Glutamatergic neuron (in vitro differentiated cells): ENCODE data around the gene DYNC2LI1. TPM values are rescaled to one million over a fixed set of nuclear protein-coding genes. Genes with fewer than 3 reads are reported as not detected.

ENCODE experiments used
- DNase-seq: peaks from one replicate; pipeline ENCODE4 v3.0.0; 2022
- H3K27ac Mint-ChIP-seq: one replicate; pipeline ENCODE4 v1.8.0; 2020; ENCODE audit warnings: mild to moderate bottlenecking, mixed read lengths, inconsistent platforms; ENCODE audit not compliant: unreplicated experiment
- H3K27me3 Mint-ChIP-seq: one replicate; pipeline ENCODE4 v1.8.0; 2020; ENCODE audit warnings: mild to moderate bottlenecking, moderate library complexity, mixed read lengths, inconsistent platforms; ENCODE audit not compliant: unreplicated experiment
- H3K36me3 Mint-ChIP-seq: one replicate; pipeline ENCODE4 v1.8.0; 2020; ENCODE audit warnings: mild to moderate bottlenecking, mixed read lengths, inconsistent platforms; ENCODE audit not compliant: unreplicated experiment
- H3K4me1 Mint-ChIP-seq: one replicate; pipeline ENCODE4 v1.8.0; 2020; ENCODE audit warnings: mild to moderate bottlenecking, low read depth, mixed read lengths, inconsistent platforms; ENCODE audit not compliant: unreplicated experiment
- H3K4me3 Mint-ChIP-seq: one replicate; pipeline ENCODE4 v1.8.0; 2020; ENCODE audit warnings: mild to moderate bottlenecking, mixed read lengths, inconsistent platforms; ENCODE audit not compliant: unreplicated experiment
- H3K9me3 Mint-ChIP-seq: one replicate; pipeline ENCODE4 v1.8.0; 2020; ENCODE audit warnings: mild to moderate bottlenecking, moderate library complexity, mixed read lengths, inconsistent platforms; ENCODE audit not compliant: unreplicated experiment
- total RNA-seq: library from RNA; stranded (reverse); fragmentation: NEBNext Ultra II Directional; extraction: Animal tissue kit (Norgen Biotek cat#: 25700); gene quantifications from one replicate; pipeline ENCODE4 v1.2.1, GENCODE V29; 2021; ENCODE audit not compliant: unreplicated experiment
- TF ChIP-seq, protein P1 (sequence below): fragments of 200-600 bp; sonication (generic); IDR thresholded peaks from one replicate; pipeline ENCODE4 v1.5.0; 2021; ENCODE audit not compliant: partially characterized antibody, unreplicated experiment

Gene DYNC2LI1
- total RNA-seq, 1 donor from 2014 or later, result 11.9 TPM

DNA sequence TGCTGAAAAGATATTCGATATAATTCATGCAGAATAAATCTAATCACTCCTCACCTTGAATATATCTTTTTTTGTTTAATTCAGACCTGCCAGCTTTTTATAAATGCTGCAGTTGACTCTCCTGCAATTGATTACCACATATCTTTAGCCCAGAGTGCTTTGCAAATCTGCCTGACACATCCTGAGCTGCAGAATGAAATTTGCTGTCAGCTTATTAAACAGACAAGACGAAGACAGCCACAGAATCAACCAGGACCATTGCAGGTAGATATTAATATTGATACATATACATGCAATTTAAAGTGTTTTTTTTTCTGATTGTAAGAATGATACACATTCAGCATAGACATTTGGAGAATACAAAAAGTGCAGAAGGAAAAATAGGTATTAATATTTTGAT is 35.6 kb upstream of the DYNC2LI1 start:
- DNase-seq, result no peak
- Mint-ChIP-seq H3K4me3 (no peak overlapping the region), H3K4me1 (no peaks in the 10 kb centered on the region), H3K27me3 (no peaks in the 10 kb centered on the region), H3K27ac (no peak overlapping the region), H3K36me3 (no peaks in the 10 kb centered on the region), H3K9me3 (no peaks in the 10 kb centered on the region)
- TF ChIP-seq, protein P1, sequence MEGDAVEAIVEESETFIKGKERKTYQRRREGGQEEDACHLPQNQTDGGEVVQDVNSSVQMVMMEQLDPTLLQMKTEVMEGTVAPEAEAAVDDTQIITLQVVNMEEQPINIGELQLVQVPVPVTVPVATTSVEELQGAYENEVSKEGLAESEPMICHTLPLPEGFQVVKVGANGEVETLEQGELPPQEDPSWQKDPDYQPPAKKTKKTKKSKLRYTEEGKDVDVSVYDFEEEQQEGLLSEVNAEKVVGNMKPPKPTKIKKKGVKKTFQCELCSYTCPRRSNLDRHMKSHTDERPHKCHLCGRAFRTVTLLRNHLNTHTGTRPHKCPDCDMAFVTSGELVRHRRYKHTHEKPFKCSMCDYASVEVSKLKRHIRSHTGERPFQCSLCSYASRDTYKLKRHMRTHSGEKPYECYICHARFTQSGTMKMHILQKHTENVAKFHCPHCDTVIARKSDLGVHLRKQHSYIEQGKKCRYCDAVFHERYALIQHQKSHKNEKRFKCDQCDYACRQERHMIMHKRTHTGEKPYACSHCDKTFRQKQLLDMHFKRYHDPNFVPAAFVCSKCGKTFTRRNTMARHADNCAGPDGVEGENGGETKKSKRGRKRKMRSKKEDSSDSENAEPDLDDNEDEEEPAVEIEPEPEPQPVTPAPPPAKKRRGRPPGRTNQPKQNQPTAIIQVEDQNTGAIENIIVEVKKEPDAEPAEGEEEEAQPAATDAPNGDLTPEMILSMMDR, result no peak

DNA sequence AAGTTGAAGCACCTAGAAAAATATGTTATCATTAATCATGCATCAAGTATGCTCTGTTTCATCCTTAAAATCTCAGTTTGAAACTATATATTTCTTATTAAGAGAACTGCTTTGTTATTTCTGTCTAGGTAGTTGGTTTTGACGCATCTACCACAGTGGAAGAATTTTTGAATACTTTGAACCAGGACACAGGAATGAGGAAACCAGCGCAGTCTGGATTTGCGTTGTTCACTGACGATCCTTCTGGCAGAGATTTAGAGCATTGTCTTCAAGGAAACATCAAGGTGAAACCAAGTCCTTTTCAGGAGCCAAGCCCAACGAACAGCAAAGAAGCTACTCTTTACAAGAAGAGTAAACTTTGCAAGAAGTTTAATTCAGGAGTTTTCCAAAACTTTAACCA is 30.1 kb upstream of the DYNC2LI1 start:
- DNase-seq, result no peak
- Mint-ChIP-seq H3K4me1 (no peaks in the 10 kb centered on the region), H3K36me3 (no peaks in the 10 kb centered on the region), H3K9me3 (no peaks in the 10 kb centered on the region), H3K4me3 (no peak overlapping the region), H3K27me3 (no peaks in the 10 kb centered on the region), H3K27ac (no peak overlapping the region)
- TF ChIP-seq, protein P1, result no peak

DNA sequence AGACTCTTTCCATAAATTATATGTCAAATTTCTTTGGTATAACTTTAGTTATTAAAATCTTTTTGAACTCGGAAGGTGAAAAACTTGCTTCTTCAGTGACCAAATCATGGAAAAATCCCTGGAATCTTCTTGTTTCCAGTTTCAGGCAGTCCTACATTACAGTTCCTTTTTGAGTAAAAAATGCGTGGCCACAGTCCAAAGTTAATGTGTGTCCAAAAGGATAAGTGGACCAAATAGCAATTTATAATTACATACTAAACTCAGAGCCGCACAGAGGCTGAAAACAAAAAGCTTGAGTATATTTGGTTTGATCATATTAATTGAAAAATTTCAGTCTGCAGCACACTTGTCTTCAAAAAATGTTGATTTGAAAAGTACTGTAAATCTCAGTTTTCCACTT is 28.4 kb upstream of the DYNC2LI1 start:
- Mint-ChIP-seq H3K27me3 (no peaks in the 10 kb centered on the region), H3K4me1 (no peaks in the 10 kb centered on the region), H3K4me3 (no peak overlapping the region), H3K36me3 (no peaks in the 10 kb centered on the region), H3K27ac (no peak overlapping the region), H3K9me3 (no peaks in the 10 kb centered on the region)
- DNase-seq, result no peak
- TF ChIP-seq, protein P1, result no peak

DNA sequence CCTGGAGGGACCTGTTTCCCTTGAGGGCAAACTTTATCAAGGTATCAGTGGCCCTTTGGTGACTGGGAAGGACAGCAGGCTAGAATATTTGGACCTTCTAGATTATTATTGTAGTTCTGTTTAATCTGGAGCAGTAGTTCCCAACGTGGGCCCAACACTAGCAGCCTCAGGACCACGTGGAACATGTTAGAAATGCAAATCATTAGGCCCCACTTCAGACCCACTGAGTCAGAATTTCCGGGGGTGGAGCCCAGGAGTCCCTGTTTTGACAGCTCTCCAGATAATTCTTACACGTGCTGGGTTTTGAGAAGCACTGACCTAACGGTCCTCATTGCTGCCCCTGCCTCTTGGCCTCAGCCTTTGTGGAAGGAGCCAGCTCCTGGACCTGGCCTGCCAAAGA is 25.5 kb upstream of the DYNC2LI1 start:
- Mint-ChIP-seq H3K27ac (no peak overlapping the region), H3K4me3 (no peak overlapping the region), H3K4me1 (peaks cover 7% of the 10 kb centered on the region), H3K9me3 (no peaks in the 10 kb centered on the region), H3K27me3 (no peaks in the 10 kb centered on the region), H3K36me3 (no peaks in the 10 kb centered on the region)
- TF ChIP-seq, protein P1, result no peak
- no peak for DNase-seq

DNA sequence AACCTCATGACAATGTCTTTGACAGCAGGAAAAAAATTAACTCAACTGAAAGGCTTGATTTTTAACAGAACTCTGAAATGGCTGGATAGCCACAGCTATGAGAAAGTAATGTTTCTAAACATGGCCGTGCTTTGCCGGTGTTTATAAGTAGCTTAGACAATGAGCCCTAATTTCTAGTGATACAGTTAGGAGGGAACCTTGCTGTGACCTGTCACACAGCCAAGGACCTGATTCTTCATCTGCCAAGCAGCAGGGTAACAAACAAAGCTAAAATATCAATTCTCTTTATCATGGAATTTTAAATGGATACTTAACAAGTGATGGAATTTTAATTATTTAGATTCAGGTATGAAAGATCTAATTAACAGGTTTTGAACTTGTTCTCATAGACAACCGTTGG is 24.3 kb upstream of the DYNC2LI1 start:
- no peak overlapping the region for H3K4me3 Mint-ChIP-seq
- TF ChIP-seq, protein P1, result no peak
- no peaks in the 10 kb centered on the region for H3K9me3 Mint-ChIP-seq
- DNase-seq, result no peak
- no peaks in the 10 kb centered on the region for H3K27me3 Mint-ChIP-seq
- H3K27ac Mint-ChIP-seq, result no peak overlapping the region
- no peaks in the 10 kb centered on the region for H3K36me3 Mint-ChIP-seq
- peaks cover 14% of the 10 kb centered on the region for H3K4me1 Mint-ChIP-seq
